8988T (cell line): Measurements from ENCODE around the gene SOX13.

Source experiments
- DNase-seq: peaks from one replicate; pipeline ENCODE4 v3.0.0; 2011

Gene SOX13

GRCh38 chr1:204108312-204109141 is 35.6 kb downstream of the SOX13 start:
- DNase-seq = no peak

- no peak for DNase-seq
Measured at GRCh38 chr1:204110894-204111633, 38.1 kb downstream of the SOX13 start.

- DNase-seq = no peak
Measured at GRCh38 chr1:204112876-204113730, 40.2 kb downstream of the SOX13 start.

- DNase-seq = no peak
Measured at GRCh38 chr1:204113896-204114295, 41.0 kb downstream of the SOX13 start.

GRCh38 chr1:204114606-204115005 is 41.7 kb downstream of the SOX13 start:
- no peak for DNase-seq

GRCh38 chr1:204115116-204115515 is 42.2 kb downstream of the SOX13 start:
- no peak for DNase-seq

GRCh38 chr1:204116539-204116938 is 43.6 kb downstream of the SOX13 start:
- no peak for DNase-seq

- DNase-seq = no peak
Measured at GRCh38 chr1:204121840-204122555, 49.1 kb downstream of the SOX13 start.

- DNase-seq = peak; percentile 71
Measured at GRCh38 chr1:204123376-204123775, 50.5 kb downstream of the SOX13 start.

- no peak for DNase-seq
Measured at GRCh38 chr1:204124639-204125038, 51.7 kb downstream of the SOX13 start.

- DNase-seq = no peak
Measured at GRCh38 chr1:204125759-204126351, 52.9 kb downstream of the SOX13 start.

GRCh38 chr1:204126386-204126785 is 53.5 kb downstream of the SOX13 start:
- no peak for DNase-seq

- DNase-seq = no peak
Measured at GRCh38 chr1:204126956-204127355, 54.0 kb downstream of the SOX13 start.

GRCh38 chr1:204127597-204128242 is 54.8 kb downstream of the SOX13 start:
- peak; percentile 87 for DNase-seq

- DNase-seq = no peak
Measured at GRCh38 chr1:204128464-204128963, 55.6 kb downstream of the SOX13 start.

GRCh38 chr1:204128964-204129896 is 56.3 kb downstream of the SOX13 start:
- peak; percentile 92 for DNase-seq

GRCh38 chr1:204130178-204130577 is 57.3 kb downstream of the SOX13 start:
- no peak for DNase-seq

- no peak for DNase-seq
Measured at GRCh38 chr1:204130981-204131892, 58.3 kb downstream of the SOX13 start.

- no peak for DNase-seq
Measured at GRCh38 chr1:204131978-204132377, 59.1 kb downstream of the SOX13 start.
